ENCODE results near the gene GRAMD1A. TPM values are rescaled to one million over a fixed set of nuclear protein-coding genes. Genes with fewer than 3 reads are reported as not detected.

GRAMD1A gene
- total RNA-seq, 1 donor from 2014 or later: 27.2 TPM

DNA sequence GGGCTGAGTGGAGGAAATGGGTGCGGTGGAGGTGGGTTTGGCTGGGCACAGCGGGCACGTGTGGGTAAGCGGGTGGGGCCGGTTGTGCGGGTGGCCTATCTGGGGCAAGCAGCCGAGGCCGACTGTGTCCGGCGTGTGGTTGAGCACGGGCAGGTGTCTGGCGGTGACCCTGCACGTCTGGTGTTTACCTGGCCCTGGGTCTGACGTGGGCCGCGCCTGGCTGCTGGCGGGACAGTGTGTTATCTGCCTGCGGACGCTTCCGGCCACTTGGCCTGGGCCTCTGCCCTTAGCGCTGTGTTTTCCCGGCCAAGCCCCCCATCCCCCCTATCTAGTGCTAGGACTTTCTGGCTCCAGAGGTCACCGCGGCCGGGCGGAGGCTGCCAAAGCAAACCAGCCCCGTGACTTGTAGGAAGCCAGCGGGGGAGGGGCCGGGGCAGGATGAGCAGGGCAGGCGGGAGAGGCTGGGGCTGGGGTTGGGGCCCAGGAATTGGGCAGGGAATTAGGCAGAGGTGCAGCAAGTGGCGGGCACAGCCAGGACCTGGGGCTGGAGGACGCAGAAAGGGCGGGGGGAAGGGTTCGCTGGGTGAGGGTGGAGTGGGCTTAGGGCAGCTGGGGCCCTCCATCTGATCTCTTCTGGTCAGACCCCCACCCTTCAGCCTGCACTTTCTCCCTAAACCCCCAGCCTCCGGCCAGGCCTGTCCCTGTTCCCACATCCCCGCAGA, 40.9 kb downstream of the GRAMD1A start:
- Histone ChIP-seq H3K4me2 (peak overlapping the region; percentile 81), H3F3A (ENCODE audit: low read depth) (no peaks in the 10 kb centered on the region), H3K9ac (no peak overlapping the region), H3K27me3 (no peaks in the 10 kb centered on the region), H3K36me3 (no peaks in the 10 kb centered on the region), H3K9me3 (ENCODE audit: low read depth) (no peaks in the 10 kb centered on the region), H3K4me3 (peak overlapping the region; percentile 36), H3K27ac (no peak overlapping the region), H4K20me1 (ENCODE audit: low read depth) (no peaks in the 10 kb centered on the region), H3K79me2 (ENCODE audit: low read depth) (no peaks in the 10 kb centered on the region), H2AFZ (replicated peaks) (peak overlapping the region; percentile 87), H3K4me1 (peaks cover 14% of the 10 kb centered on the region)
- no peak overlapping the region for H3K27ac Mint-ChIP-seq
- peak; percentile 70 for DNase-seq (ENCODE audit: low spot score)
- TF ChIP-seq EZH2 (IDR thresholded peaks at IDR 0.05) (no peak), EZH2phosphoT487 (IDR thresholded peaks at IDR 0.05) (no peak)
- TF ChIP-seq, protein P1, sequence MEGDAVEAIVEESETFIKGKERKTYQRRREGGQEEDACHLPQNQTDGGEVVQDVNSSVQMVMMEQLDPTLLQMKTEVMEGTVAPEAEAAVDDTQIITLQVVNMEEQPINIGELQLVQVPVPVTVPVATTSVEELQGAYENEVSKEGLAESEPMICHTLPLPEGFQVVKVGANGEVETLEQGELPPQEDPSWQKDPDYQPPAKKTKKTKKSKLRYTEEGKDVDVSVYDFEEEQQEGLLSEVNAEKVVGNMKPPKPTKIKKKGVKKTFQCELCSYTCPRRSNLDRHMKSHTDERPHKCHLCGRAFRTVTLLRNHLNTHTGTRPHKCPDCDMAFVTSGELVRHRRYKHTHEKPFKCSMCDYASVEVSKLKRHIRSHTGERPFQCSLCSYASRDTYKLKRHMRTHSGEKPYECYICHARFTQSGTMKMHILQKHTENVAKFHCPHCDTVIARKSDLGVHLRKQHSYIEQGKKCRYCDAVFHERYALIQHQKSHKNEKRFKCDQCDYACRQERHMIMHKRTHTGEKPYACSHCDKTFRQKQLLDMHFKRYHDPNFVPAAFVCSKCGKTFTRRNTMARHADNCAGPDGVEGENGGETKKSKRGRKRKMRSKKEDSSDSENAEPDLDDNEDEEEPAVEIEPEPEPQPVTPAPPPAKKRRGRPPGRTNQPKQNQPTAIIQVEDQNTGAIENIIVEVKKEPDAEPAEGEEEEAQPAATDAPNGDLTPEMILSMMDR (IDR thresholded peaks at IDR 0.05): no peak
- no peaks in the 10 kb centered on the region for H3K36me3 Mint-ChIP-seq
- no peaks in the 10 kb centered on the region for H3K9me3 Mint-ChIP-seq
- H3K27me3 Mint-ChIP-seq (ENCODE audit: insufficient read depth, low read depth): peaks cover 9% of the 10 kb centered on the region
- H3K4me1 Mint-ChIP-seq: peaks cover 19% of the 10 kb centered on the region
- no peak overlapping the region for H3K4me3 Mint-ChIP-seq

DNA sequence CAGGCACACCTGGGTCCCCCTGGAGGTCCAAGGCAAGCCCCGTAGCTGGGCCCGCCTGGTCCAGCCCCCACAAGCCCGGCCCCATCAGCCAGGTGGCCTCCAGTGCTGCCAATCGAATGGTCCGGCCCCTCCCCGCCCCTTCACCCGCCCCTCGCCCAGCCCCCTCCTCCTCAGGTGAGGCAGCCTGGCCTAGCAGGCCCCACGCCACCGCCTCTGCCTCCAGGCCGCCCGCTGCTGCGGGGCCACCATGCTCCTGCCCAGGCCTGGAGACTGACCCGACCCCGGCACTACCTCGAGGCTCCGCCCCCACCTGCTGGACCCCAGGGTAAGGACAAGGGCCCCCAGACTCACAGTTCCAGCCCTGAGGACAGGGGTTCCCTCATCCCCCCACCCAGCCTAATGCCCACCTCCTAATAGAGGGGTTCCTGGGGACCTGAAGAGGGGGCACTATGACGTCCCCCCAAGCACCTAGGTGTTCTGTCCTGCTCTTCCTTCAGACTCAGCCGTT, 41.5 kb downstream of the GRAMD1A start, which contains the start of gene HPN:
Gene HPN, plus strand, starts transcription at position 174 of the 508 bp plus-strand sequence. CDS start 786 bp downstream, outside the sequence.
- Mint-ChIP-seq H3K4me1 (peaks cover 19% of the 10 kb centered on the region), H3K9me3 (no peaks in the 10 kb centered on the region), H3K36me3 (no peaks in the 10 kb centered on the region), H3K27me3 (ENCODE audit: insufficient read depth, low read depth) (peaks cover 7% of the 10 kb centered on the region), H3K27ac (no peak within 1 kb of the TSS), H3K4me3 (no peak within 1 kb of the TSS)
- Histone ChIP-seq H4K20me1 (ENCODE audit: low read depth) (no peaks in the 10 kb centered on the region), H3K9me3 (ENCODE audit: low read depth) (no peaks in the 10 kb centered on the region), H3K4me2 (peak within 1 kb of the TSS; percentile 81), H3K4me3 (peak within 1 kb of the TSS; percentile 36), H3K4me1 (peaks cover 14% of the 10 kb centered on the region), H3K9ac (no peak within 1 kb of the TSS), H3F3A (ENCODE audit: low read depth) (no peaks in the 10 kb centered on the region), H3K27me3 (no peaks in the 10 kb centered on the region), H3K79me2 (ENCODE audit: low read depth) (no peaks in the 10 kb centered on the region), H3K36me3 (no peaks in the 10 kb centered on the region), H3K27ac (no peak within 1 kb of the TSS), H2AFZ (replicated peaks) (peak within 1 kb of the TSS; percentile 87)
- peak; percentile 37 for DNase-seq (ENCODE audit: low spot score)
- TF ChIP-seq EZH2phosphoT487 (IDR thresholded peaks at IDR 0.05): no peak
- TF ChIP-seq, protein P1 (IDR thresholded peaks at IDR 0.05): no peak
- no peak for TF ChIP-seq EZH2 (IDR thresholded peaks at IDR 0.05)

DNA sequence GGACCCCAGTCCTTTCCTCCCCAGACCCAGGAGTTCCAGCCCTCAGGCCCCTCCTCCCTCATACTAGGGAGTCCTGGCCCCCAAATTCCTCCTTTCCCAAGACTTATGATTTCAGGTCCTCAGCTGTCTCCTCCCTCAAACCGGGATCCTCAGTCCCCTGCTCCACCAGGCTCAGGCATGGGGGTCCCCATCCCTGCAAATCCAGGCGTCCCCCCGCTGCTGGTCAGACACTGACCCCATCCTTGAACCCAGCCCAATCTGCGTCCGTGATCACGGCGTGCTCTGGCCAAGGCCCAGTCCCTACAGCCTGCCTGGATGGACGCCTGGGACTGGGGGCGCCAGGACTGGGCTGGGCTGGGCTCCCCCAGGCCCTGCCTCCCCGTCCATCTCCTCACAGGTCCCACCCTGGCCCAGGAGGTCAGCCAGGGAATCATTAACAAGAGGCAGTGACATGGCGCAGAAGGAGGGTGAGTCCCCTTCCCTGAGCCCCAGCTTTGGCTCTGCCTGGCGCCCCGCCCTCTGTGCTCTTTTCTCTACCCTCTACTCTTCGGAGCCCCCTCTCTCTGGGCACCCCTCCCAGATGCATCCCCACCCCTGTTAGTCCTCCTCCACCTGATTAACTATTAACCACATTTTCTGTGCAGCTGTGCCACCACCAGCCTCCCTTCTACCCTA, 42.1 kb downstream of the GRAMD1A start:
- H3K4me1 Mint-ChIP-seq: peaks cover 20% of the 10 kb centered on the region
- no peak overlapping the region for H3K27ac ChIP-seq
- no peak overlapping the region for H3K4me3 Mint-ChIP-seq
- no peak overlapping the region for H2AFZ ChIP-seq (replicated peaks)
- H3K36me3 ChIP-seq: no peaks in the 10 kb centered on the region
- H3K9ac ChIP-seq: no peak overlapping the region
- no peak for DNase-seq (ENCODE audit: low spot score)
- H3K4me3 ChIP-seq: no peak overlapping the region
- peaks cover 10% of the 10 kb centered on the region for H3K27me3 Mint-ChIP-seq (ENCODE audit: insufficient read depth, low read depth)
- peaks cover 14% of the 10 kb centered on the region for H3K4me1 ChIP-seq
- H3K27ac Mint-ChIP-seq: no peak overlapping the region
- H3K27me3 ChIP-seq: no peaks in the 10 kb centered on the region
- no peaks in the 10 kb centered on the region for H3K9me3 Mint-ChIP-seq
- H3K36me3 Mint-ChIP-seq: no peaks in the 10 kb centered on the region
- no peaks in the 10 kb centered on the region for H3K79me2 ChIP-seq (ENCODE audit: low read depth)
- no peak for TF ChIP-seq EZH2 (IDR thresholded peaks at IDR 0.05)
- TF ChIP-seq, protein P1 (IDR thresholded peaks at IDR 0.05): no peak
- no peak for TF ChIP-seq EZH2phosphoT487 (IDR thresholded peaks at IDR 0.05)
- no peaks in the 10 kb centered on the region for H3K9me3 ChIP-seq (ENCODE audit: low read depth)
- no peaks in the 10 kb centered on the region for H3F3A ChIP-seq (ENCODE audit: low read depth)
- no peak overlapping the region for H3K4me2 ChIP-seq
- H4K20me1 ChIP-seq (ENCODE audit: low read depth): no peaks in the 10 kb centered on the region
